Activated naive CD4-positive, alpha-beta T cell treated with anti-CD3 and anti-CD28 coated beads, Interleukin-2, amount 50 U/mL, for 24 hours (primary cell): ENCODE data around the gene CRYGB.
"Not testable (repeated sequence)": the region's sequence is repeated elsewhere in the genome, so short reads cannot be mapped to it uniquely, and the experiment has no call there.

Experiments
- H3K27ac Mint-ChIP-seq: one replicate; pipeline ENCODE4 v1.8.0; 2021; ENCODE audit warnings: mild to moderate bottlenecking, mixed read lengths
- H3K27me3 Mint-ChIP-seq: one replicate; pipeline ENCODE4 v1.8.0; 2021; ENCODE audit warnings: mixed read lengths
- H3K36me3 Mint-ChIP-seq: one replicate; pipeline ENCODE4 v1.8.0; 2021; ENCODE audit warnings: mixed read lengths
- H3K4me1 Mint-ChIP-seq: one replicate; pipeline ENCODE4 v1.8.0; 2021; ENCODE audit warnings: mixed read lengths
- H3K4me3 Mint-ChIP-seq: one replicate; pipeline ENCODE4 v1.8.0; 2021; ENCODE audit warnings: mild to moderate bottlenecking, mixed read lengths
- H3K9me3 Mint-ChIP-seq: one replicate; pipeline ENCODE4 v1.8.0; 2021; ENCODE audit warnings: mixed read lengths

CRYGB gene

DNA sequence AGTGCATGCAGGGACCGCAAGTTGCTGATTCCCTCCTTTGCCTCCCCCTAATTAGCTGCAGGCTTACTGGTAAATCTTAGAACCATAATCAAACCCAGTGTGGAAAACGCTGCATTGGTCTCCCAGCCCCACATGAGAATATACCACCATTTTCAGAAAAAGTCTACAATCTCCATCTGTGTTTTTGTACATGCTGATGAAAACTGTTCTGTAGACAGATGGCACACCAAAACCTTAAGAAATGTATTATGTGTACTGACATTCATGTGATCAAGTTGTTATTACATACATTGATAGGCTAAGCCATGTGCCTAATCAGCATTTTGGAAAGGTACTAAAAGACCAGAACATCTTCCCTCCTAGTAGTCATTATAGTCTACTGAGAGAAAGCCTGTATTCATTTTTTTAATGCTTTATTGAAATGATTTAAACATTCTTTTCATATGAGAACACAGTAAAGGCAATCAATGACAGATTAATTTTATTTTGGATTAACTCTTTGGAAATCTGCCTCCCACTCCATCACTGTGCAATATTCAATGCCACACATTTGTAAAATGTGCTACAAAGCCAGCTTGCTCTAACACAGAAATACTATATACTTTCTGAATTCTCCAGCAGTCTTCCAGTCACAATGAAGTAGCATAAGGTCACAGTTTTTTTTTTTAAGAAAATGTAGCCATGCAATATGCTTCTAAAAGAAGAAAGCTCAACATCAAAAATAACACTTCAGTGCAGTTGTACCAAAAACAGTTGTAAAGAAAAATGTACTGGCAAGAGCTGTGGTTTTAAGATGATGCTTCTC is 19.2 kb upstream of the CRYGB start:
- peaks cover 7% of the 10 kb centered on the region for H3K27me3 Mint-ChIP-seq
- H3K4me3 Mint-ChIP-seq = no peak overlapping the region
- H3K4me1 Mint-ChIP-seq = no peaks in the 10 kb centered on the region
- no peaks in the 10 kb centered on the region for H3K36me3 Mint-ChIP-seq
- H3K27ac Mint-ChIP-seq = no peak overlapping the region
- no peaks in the 10 kb centered on the region for H3K9me3 Mint-ChIP-seq

DNA sequence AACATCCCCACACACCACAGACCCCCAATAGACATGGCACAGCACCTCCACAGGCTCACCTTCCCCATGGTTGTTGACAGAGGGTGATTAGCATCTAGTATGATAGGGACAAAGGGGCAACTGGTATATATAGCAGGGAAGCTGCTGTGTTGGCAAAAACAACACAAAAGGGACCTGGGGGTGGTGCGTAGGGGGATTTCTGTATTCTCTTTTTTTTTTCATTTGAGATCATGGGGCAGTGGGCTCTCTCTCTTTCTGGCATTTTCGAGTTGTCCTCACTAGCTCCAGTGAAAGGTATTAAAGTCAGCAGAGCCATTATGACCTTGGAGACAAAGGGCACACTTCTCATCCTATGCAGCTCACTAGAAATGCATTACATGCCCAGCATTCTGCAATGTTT is 17.5 kb upstream of the CRYGB start, which contains the start of gene CRYGA:
Gene CRYGA, minus strand, starts transcription at position 101 of the 400 bp plus-strand sequence. Its CDS starts 33 bp downstream, at position 68.
- Mint-ChIP-seq H3K9me3 (no peaks in the 10 kb centered on the region), H3K27ac (no peak within 1 kb of the TSS), H3K36me3 (no peaks in the 10 kb centered on the region), H3K4me3 (no peak within 1 kb of the TSS), H3K27me3 (peaks cover 7% of the 10 kb centered on the region), H3K4me1 (no peaks in the 10 kb centered on the region)

DNA sequence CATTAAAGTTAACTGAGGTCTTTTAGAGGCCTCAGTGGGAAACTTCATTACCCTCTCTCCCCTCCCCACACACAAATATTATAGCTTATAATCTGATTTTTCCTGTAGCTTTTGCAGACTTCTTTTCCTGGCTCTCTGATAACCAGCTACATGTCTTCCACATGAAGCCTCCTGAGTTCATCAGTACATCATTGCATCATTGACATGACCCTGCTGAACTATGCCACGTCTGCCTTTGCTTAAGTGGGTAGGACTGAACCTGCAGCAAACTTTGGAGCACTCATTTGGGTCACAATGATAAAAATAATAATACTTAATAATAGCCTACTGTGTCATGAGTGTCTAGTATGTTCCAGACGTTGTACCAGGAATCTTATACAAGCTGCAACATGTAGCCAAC is 10.5 kb upstream of the CRYGB start:
- no peaks in the 10 kb centered on the region for H3K36me3 Mint-ChIP-seq
- no peak overlapping the region for H3K27ac Mint-ChIP-seq
- no peaks in the 10 kb centered on the region for H3K4me1 Mint-ChIP-seq
- H3K9me3 Mint-ChIP-seq = no peaks in the 10 kb centered on the region
- no peak overlapping the region for H3K4me3 Mint-ChIP-seq
- H3K27me3 Mint-ChIP-seq = no peaks in the 10 kb centered on the region

DNA sequence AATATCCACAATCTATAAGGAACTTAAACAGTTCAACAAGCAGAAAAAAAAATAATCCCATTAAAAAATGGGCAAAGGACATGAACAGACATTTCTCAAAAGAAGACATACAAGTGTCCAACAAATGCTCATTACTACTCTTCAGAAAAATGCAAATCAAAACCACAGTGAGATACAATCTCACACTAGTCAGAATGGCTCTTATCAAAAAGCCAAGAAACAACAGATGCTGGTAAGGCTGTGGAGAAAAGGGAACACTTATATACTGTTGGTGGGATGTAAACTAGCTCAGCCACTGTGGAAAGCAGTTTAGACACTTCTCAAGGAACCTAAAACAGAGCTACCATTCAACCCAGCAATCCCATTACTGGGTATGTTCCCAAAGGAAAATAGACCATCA is 7.2 kb upstream of the CRYGB start:
- no peak overlapping the region for H3K27ac Mint-ChIP-seq
- H3K9me3 Mint-ChIP-seq = peaks cover 8% of the 10 kb centered on the region
- no peaks in the 10 kb centered on the region for H3K4me1 Mint-ChIP-seq
- no peaks in the 10 kb centered on the region for H3K36me3 Mint-ChIP-seq
- peaks cover 1% of the 10 kb centered on the region for H3K27me3 Mint-ChIP-seq
- H3K4me3 Mint-ChIP-seq = no peak overlapping the region

DNA sequence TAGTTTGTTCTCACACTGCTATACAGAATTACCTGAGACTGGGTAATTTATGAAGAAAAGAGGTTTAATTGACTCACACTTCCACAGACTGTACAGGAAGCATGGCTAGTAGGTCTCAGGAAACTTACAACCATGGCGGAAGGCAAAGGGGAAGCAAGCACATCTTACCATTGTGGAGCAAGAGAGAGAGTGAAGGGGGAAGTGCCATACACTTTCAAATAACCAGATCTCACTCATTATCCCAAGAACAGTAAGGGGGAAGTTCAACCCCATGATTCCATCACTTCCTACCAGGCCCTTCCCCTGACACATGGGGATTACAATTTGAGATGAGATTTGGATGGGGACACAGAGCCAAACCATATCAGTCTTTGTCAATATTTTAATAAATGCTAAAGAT is 5.0 kb upstream of the CRYGB start:
- Mint-ChIP-seq H3K27ac (no peak overlapping the region), H3K4me3 (no peak overlapping the region), H3K27me3 (peaks cover 1% of the 10 kb centered on the region), H3K36me3 (no peaks in the 10 kb centered on the region), H3K4me1 (no peaks in the 10 kb centered on the region), H3K9me3 (peaks cover 8% of the 10 kb centered on the region)

DNA sequence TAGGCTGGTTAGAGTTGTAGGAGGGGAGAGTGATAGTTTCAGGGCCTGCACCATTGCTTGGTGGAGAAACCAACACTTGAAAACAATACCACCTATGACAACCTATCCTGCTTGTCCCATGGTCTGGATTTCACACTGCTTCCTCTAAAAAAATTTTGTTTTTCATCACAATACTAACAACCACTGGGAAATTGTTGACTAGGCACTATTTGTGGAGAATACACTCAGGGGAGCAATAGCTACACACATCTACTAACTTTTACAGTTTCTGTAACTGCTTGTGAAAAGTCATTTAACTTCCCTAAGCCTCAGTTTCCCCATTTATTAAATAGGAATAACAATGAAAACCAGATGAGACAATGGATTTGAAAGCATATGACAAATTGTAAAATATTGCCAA is 4.1 kb upstream of the CRYGB start:
- H3K4me3 Mint-ChIP-seq = no peak overlapping the region
- no peaks in the 10 kb centered on the region for H3K36me3 Mint-ChIP-seq
- H3K27me3 Mint-ChIP-seq = peaks cover 1% of the 10 kb centered on the region
- peaks cover 8% of the 10 kb centered on the region for H3K9me3 Mint-ChIP-seq
- no peaks in the 10 kb centered on the region for H3K4me1 Mint-ChIP-seq
- H3K27ac Mint-ChIP-seq = no peak overlapping the region

DNA sequence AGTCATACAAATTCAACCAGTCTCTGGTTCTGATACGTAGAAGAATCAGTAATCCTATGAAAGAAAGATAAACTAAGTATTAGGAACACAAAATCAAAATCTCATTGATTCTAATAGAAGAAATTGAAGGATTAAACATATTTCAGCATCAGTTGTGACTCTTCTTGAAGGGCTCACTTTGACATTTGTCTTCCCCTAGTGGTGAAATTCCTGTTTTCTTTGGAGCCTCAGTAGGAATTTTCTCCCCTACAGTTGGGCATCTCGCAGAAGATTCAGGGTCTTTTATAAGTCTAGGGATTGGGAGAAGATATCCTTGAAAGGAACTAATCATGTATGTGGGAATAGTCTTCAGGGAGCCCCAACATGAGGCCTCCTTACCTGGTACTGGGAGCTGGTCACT is 2.8 kb upstream of the CRYGB start:
- Mint-ChIP-seq H3K36me3 (no peaks in the 10 kb centered on the region), H3K27ac (no peak overlapping the region), H3K4me3 (no peak overlapping the region), H3K27me3 (peaks cover 1% of the 10 kb centered on the region), H3K9me3 (peaks cover 8% of the 10 kb centered on the region), H3K4me1 (no peaks in the 10 kb centered on the region)

DNA sequence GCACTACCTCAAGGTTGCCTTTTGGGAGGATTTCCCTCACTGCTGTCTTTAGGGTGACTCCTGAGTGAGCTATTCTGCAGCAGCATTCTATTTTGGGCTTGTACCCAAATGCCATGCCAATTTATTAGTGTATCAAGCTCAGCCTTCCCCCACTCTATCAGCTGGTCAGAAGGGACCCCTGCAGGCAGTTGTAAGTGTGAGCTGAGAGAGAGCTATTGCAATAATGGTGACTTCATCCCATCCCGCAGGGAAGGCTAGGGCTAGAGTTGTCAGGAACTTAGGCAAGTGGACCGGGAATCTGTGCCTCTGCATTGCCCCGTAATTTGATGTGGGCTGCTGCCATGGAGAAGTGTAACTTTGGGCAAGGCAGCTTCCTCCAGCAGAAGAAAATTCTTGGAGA is 1.8 kb upstream of the CRYGB start:
- Mint-ChIP-seq H3K27me3 (peaks cover 1% of the 10 kb centered on the region), H3K36me3 (no peaks in the 10 kb centered on the region), H3K4me3 (no peak overlapping the region), H3K27ac (no peak overlapping the region), H3K9me3 (peaks cover 8% of the 10 kb centered on the region), H3K4me1 (no peaks in the 10 kb centered on the region)

DNA sequence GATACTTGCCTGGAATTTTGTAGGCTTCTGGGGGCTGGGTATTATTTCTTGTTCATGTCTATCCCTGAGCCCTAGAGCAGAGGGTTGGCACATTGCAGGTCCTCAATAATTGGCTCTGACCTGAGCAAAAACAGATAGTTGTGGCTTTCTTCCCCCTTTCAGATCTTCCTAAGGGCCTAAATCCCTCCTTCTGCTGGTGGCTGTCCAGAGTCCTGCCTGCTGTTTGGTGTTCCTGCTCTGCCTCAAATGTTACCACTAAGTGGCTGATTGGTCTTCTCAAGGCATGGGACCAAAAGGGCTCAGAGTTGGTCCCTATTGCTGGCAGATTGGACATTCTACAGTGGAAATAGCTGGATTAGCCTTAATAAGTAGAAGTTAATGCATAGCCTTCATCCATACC is 1.1 kb upstream of the CRYGB start:
- peaks cover 8% of the 10 kb centered on the region for H3K9me3 Mint-ChIP-seq
- H3K27ac Mint-ChIP-seq = no peak overlapping the region
- peaks cover 1% of the 10 kb centered on the region for H3K27me3 Mint-ChIP-seq
- H3K4me1 Mint-ChIP-seq = no peaks in the 10 kb centered on the region
- H3K4me3 Mint-ChIP-seq = no peak overlapping the region
- H3K36me3 Mint-ChIP-seq = no peaks in the 10 kb centered on the region

DNA sequence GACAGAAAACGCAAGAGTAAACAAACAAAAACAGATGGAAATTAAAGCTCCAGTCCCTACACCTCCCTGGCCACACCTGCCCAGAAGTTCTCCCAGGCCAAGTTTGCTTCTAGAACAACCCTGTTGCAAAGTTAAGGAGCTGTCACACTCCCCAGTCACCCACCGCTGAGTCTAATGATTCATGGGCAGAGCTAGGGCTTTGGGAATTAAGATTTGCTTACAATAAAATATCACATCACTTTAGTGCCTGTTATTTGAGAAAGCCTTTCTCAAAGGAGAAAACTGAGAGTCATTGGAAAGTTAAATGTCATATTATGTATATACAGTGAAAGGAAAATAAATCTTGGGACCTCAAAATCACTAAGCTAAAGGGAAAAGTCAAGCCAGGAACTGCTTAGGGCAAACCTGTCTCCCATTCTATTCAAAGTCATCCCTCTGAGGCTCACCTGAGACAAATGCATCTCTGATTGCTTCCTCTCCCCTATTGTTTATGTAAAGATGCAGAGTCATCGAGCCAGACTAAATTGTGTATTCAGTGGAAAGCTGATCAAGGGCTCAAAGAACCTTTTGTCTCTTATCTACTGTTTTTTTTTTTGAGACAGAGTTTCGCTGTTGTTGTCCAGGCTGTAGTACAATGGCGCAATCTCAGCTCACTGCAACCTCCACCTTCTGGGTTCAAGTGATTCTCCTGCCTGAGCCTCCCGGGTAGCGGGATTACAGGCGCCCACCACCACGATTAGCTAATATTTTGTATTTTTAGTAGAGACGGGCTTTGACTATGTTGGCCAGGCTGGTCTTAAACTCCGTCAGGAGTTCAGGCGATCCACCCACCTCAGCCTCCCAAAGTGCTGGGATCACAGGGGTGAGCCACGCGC is 2.8 kb downstream of the CRYGB start:
- Mint-ChIP-seq H3K4me3 (no peak overlapping the region), H3K4me1 (no peaks in the 10 kb centered on the region), H3K9me3 (no peaks in the 10 kb centered on the region), H3K27me3 (no peaks in the 10 kb centered on the region), H3K36me3 (no peaks in the 10 kb centered on the region), H3K27ac (no peak overlapping the region)

DNA sequence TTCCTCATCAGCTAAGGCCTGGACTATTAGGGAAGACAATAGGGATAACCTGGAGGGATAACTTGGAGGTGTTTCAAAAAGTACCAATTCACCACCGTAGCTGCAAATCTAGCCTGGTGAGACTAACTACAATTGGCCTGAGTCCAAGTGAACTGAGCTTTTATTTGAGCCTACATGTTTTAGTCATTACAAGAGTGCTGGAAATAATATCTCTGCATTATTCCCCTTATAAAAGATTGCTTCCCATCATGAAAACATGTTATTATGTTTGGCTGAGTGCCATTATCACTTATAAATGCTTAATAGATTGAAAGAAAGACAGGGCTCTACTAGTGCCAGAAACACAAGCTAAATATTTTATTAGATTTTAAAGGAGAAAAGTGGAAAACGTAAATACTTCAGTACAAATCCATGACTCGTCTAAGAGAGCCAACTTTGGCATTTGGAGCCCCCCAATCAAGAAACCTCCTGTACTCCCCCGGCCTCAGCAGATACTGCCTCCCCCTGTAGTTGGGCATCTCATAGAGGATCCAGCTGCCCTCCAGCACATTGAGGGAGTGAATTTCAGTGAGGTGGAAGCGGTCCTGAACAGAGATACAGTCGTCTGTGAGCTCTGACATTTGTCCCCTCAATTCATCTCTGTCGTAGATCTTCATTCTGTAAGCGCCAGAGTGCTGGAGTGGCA is 3.6 kb downstream of the CRYGB start:
- Mint-ChIP-seq H3K27ac (no peak overlapping the region), H3K4me3 (no peak overlapping the region)

DNA sequence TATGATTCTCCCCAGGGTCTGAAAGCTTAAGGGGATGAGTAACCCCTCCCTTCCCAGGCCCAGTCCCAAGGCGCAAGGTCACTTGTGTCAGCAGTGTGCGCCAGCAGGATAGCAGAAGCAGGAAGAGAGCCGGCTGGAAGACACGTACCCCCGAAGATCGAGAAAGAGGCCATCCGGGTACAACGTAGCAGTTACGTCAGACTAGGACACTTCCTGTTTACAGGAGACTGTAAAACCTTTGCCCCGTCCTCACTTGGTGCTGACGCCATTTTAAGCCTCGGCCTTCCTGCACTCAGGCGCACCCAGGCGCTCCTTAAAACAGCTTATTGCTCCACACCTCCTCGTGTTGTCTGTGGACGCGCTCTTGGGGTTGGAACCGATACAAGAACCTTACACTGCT is 6.5 kb downstream of the CRYGB start:
- Mint-ChIP-seq H3K36me3 (no peaks in the 10 kb centered on the region), H3K9me3 (no peaks in the 10 kb centered on the region), H3K27ac (no peak overlapping the region), H3K4me1 (peaks cover 7% of the 10 kb centered on the region), H3K4me3 (no peak overlapping the region), H3K27me3 (no peaks in the 10 kb centered on the region)

More for the DNA sequence above, 3.6 kb downstream of the CRYGB start:
- Mint-ChIP-seq H3K9me3 (no peaks in the 10 kb centered on the region), H3K36me3 (no peaks in the 10 kb centered on the region), H3K4me1 (no peaks in the 10 kb centered on the region), H3K27me3 (no peaks in the 10 kb centered on the region)

DNA sequence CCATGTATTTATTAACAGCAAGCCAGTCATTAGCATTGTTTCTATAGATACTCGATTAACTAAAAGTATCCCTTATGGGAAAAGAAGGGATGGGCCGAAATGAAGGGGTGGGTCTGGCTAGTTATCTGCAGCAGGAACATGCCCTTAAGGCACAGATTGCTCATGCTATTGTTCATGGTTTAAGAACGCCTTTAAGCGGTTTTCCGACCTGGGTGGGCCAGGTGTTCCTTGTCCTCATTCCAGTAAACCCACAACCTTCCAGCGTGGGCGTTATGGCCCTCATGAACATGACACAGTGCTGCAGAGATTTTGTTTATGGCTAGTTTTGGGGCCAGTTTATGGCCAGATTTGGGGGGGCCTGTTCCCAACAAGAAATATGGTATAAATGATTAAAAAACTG is 7.6 kb downstream of the CRYGB start:
- H3K4me1 Mint-ChIP-seq, H3K27me3 Mint-ChIP-seq, H3K9me3 Mint-ChIP-seq, H3K4me3 Mint-ChIP-seq, H3K27ac Mint-ChIP-seq, H3K36me3 Mint-ChIP-seq: not testable (repeated sequence)

DNA sequence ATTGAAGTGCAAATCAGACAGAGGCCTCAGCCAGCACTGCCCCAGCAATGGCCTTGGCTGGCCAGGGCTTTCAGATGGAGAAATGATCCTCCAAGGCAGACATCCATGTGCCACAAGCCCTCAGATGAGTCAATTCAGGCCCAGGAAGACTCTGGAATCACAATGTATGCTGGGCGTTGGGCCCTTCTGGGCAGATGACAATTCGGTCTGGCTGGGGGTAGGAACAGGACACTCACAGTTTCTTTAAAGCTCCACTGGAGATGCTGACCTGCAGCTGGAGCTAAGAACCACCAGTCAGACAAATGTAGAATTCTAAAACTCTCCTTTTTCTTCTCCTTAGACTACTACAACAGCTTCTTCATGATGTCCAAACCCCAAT is 9.3 kb downstream of the CRYGB start:
- Mint-ChIP-seq H3K27me3 (no peaks in the 10 kb centered on the region), H3K9me3 (no peaks in the 10 kb centered on the region), H3K36me3 (no peaks in the 10 kb centered on the region), H3K4me3 (no peak overlapping the region), H3K27ac (no peak overlapping the region), H3K4me1 (peaks cover 7% of the 10 kb centered on the region)

DNA sequence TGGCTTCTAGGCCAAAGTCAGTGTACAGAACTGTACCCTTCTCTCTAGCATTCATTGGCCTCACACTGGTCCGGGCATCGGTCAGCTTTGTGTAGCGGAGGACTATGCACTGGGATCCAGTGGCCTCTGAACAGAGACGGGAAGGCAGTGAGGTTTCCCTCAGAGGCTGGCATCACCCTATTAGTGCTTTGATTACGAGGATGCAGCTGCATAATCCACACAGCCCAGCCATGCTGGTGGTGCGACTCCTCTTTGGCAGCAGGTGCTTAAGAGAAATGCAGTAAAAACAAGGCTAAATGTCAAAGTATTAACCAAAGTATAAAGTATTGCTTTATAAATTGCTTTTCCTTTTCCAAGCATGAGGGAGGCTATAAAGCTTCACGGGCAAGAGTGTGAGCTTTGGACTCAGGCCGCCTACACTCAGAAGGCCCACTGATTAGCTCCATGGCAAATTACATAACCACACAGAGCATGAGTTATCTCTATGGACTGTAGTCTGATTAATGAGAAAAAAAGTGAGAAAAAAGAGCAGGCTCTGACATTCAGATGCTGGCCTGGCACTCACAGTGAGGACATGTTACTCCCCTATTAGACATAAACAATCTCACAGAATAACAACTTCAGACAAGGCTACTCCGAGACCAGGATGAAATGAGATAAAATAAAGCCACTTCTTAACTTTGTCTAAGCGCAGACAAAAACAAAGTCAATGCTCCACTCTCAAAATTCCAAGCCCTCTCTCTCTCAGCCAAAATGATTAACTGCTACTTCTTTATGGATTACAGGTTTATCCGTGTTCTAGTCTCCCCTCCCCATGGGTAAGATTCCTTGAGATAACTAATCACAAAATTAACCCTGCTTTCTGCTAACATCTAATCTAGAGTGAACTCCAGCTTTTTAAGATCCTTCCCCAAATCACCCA is 9.9 kb downstream of the CRYGB start:
- Mint-ChIP-seq H3K27ac (no peak overlapping the region), H3K36me3 (no peaks in the 10 kb centered on the region), H3K4me3 (no peak overlapping the region), H3K4me1 (peaks cover 7% of the 10 kb centered on the region), H3K9me3 (no peaks in the 10 kb centered on the region), H3K27me3 (no peaks in the 10 kb centered on the region)
